Myometrial cell (primary cell): Measurements from ENCODE around the gene NR6A1. TPM values are rescaled to one million over a fixed set of nuclear protein-coding genes. Genes with fewer than 3 reads are reported as not detected.

Experiments
- total RNA-seq: library from RNA; depleted of rRNA; stranded (reverse); fragments of >200 nt; gene quantifications from 2 replicates; pipeline ENCODE4 v1.2.3, GENCODE V29; 2015

Gene NR6A1
- under 0.01 TPM in 2 replicates for total RNA-seq

GRCh38 chr9:124771021-124771866 lies at the start of gene NR6A1:
TSS of gene NR6A1 (minus strand) at chr9:124771311.

GRCh38 chr9:124776954-124777648 lies 6.0 kb upstream of the NR6A1 start, which contains the start of gene OLFML2A:
TSS of gene OLFML2A (plus strand) at chr9:124777133. CDS start at chr9:124777271, 138 bp downstream.

GRCh38 chr9:124506931-124507879 lies 263.9 kb downstream of the NR6A1 start, which contains the start of gene NR5A1:
TSS of gene NR5A1 (minus strand) at chr9:124507399. CDS start at chr9:124503395, 4,004 bp downstream.

Other genes starting within 250 kb of the NR6A1 start
- gene OLFML2A, start 5.8 kb upstream of the NR6A1 start, total RNA-seq = 14.1 and 33.0 TPM in 2 replicates
- not detected in 2 replicates for gene WDR38, start 82.1 kb upstream of the NR6A1 start, total RNA-seq
- 3,814 and 4,108 TPM in 2 replicates for gene RPL35, start 90.6 kb upstream of the NR6A1 start, total RNA-seq
- 27.4 and 30.5 TPM in 2 replicates for gene ARPC5L, start 90.8 kb upstream of the NR6A1 start, total RNA-seq
- gene GOLGA1, start 169.8 kb upstream of the NR6A1 start, total RNA-seq = 8.1 and 14.5 TPM in 2 replicates